Stomach (tissue), 4 donors: ENCODE results near the gene PCDHA5.

Experiments
- POLR2A ChIP-seq, 4 donors: fragments of 450-650 bp; IDR thresholded peaks; one replicate each; pipeline ENCODE4 v1.6.1; 2016; ENCODE audit warnings: antibody characterized with exemption in 4 of 4, control low read depth in 2 of 4, mild to moderate bottlenecking in 1 of 4, moderate library complexity in 1 of 4
- POLR2AphosphoS5 ChIP-seq, 3 donors: sonication (generic); formaldehyde crosslinking; IDR thresholded peaks; one replicate each; pipeline ENCODE4 v1.6.1; 2016; ENCODE audit warnings: antibody characterized with exemption in 3 of 3
- TF ChIP-seq, protein P1 (sequence below), 7 experiments: fragments of 450-650 bp in 4 of 7; fragments of 200-600 bp in 3 of 7; sonication (generic) in 3 of 7; IDR thresholded peaks; one replicate each; pipeline ENCODE4 v1.5.1; 2016 to 2019; ENCODE audit warnings: antibody characterized with exemption in 7 of 7, control low read depth in 2 of 7, mild to moderate bottlenecking in 1 of 7

DNA sequence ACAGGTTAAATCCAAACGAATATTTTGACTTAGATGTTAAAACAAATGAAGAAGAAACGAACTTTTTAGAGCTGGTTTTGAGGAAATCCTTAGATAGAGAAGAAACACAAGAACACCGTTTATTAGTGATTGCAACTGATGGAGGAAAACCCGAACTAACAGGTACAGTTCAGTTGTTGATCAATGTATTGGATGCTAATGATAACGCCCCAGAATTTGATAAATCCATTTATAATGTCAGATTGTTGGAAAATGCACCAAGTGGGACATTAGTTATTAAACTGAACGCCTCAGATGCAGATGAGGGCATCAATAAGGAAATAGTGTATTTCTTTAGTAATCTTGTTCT is 842 bp downstream of the PCDHA5 start:
- no peak for TF ChIP-seq POLR2AphosphoS5 (IDR thresholded peaks at IDR 0.05)
- TF ChIP-seq, protein P1, sequence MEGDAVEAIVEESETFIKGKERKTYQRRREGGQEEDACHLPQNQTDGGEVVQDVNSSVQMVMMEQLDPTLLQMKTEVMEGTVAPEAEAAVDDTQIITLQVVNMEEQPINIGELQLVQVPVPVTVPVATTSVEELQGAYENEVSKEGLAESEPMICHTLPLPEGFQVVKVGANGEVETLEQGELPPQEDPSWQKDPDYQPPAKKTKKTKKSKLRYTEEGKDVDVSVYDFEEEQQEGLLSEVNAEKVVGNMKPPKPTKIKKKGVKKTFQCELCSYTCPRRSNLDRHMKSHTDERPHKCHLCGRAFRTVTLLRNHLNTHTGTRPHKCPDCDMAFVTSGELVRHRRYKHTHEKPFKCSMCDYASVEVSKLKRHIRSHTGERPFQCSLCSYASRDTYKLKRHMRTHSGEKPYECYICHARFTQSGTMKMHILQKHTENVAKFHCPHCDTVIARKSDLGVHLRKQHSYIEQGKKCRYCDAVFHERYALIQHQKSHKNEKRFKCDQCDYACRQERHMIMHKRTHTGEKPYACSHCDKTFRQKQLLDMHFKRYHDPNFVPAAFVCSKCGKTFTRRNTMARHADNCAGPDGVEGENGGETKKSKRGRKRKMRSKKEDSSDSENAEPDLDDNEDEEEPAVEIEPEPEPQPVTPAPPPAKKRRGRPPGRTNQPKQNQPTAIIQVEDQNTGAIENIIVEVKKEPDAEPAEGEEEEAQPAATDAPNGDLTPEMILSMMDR (IDR thresholded peaks at IDR 0.05): no peak
- no peak for TF ChIP-seq POLR2A (IDR thresholded peaks at IDR 0.05)
